Peyer's patch (tissue), 4 donors: ENCODE results near the gene CATSPERZ. TPM values are rescaled to one million over a fixed set of nuclear protein-coding genes. Genes with fewer than 3 reads are reported as not detected.

Experiments
- DNase-seq, 3 donors: peaks; one replicate each; pipeline ENCODE4 v3.0.0-alpha.2; 2017 to 2019
- H3K27ac ChIP-seq, 4 donors: fragments of 200-600 bp; sonication (generic); one replicate each; pipeline ENCODE4 v1.5.1; 2016 to 2019
- H3K27me3 ChIP-seq, 2 donors: fragments of 200-600 bp; sonication (generic); one replicate each; pipeline ENCODE4 v1.5.1; 2019
- H3K36me3 ChIP-seq, 3 donors: fragments of 200-600 bp; sonication (generic); one replicate each; pipeline ENCODE4 v1.5.1; 2016 to 2019
- H3K4me1 ChIP-seq, 4 donors: fragments of 200-600 bp; sonication (generic); one replicate each; pipeline ENCODE4 v1.5.1; 2016 to 2019
- H3K4me3 ChIP-seq, 4 donors: fragments of 200-600 bp; sonication (generic); 1 replicate in 3 of 4; 2 replicates in 1 of 4; pipeline ENCODE4 v1.5.1; 2016 to 2019; ENCODE audit warnings: mild to moderate bottlenecking in 1 of 4
- H3K9me3 ChIP-seq, 4 donors: fragments of 200-600 bp; sonication (generic); one replicate each; pipeline ENCODE4 v1.5.1; 2016 to 2019; ENCODE audit warnings: mild to moderate bottlenecking in 1 of 4
- CTCF ChIP-seq, 6 experiments: fragments of 450-650 bp in 4 of 6; fragments of 200-600 bp in 2 of 6; sonication (generic) in 1 of 6; IDR thresholded peaks; one replicate each; pipeline ENCODE4 v1.5.1; 2017 to 2019; ENCODE audit warnings: antibody characterized with exemption in 6 of 6, mild to moderate bottlenecking in 3 of 6, moderate library complexity in 1 of 6
- POLR2A ChIP-seq, 2 donors: fragments of 450-650 bp; IDR thresholded peaks; one replicate each; pipeline ENCODE4 v1.5.1; 2017; ENCODE audit warnings: antibody characterized with exemption in 2 of 2, mild to moderate bottlenecking in 2 of 2, moderate library complexity in 2 of 2
- total RNA-seq, 4 donors: library from RNA; depleted of rRNA; stranded (reverse); fragments of >200 nt; gene quantifications; one replicate each; pipeline ENCODE4 v1.1.0, GENCODE V29; 2016

The CATSPERZ gene
- total RNA-seq, 4 donors from 2014 or later, result 9.9 TPM; not detected in 3

DNA sequence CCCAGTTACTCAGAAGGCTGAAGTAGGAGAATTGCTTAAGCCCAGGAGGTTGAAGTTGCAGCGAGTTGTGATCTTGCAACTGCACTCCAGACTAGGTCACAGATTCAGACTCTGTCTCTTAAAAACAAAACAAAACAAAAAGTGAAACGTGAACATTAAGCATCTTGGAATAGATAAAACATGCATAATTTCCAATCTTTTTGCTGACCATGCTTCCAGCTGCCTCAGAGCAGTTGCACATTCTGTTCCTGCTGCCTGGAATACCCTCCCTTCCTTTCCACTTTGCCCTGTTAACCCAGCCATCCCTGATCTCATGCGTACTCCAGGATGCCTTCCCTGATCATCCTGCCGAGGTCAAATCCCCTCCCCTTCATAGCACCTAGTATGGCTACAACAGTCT lies 39.1 kb downstream of the CATSPERZ start:
- peak overlapping the region in 2 of 4 donors; percentile 43 to 45 for H3K4me3 ChIP-seq
- H3K27ac ChIP-seq, result peak overlapping the region; percentile 24 to 86 (median 56)
- no peaks in the 10 kb centered on the region for H3K36me3 ChIP-seq
- TF ChIP-seq CTCF (IDR thresholded peaks at IDR 0.05), result no peak
- TF ChIP-seq POLR2A (IDR thresholded peaks at IDR 0.05), result no peak
- DNase-seq, result no peak
- no peaks in the 10 kb centered on the region for H3K27me3 ChIP-seq
- H3K4me1 ChIP-seq, result peaks cover 3 to 28% (median 21%) of the 10 kb centered on the region in 4 donors
- no peaks in the 10 kb centered on the region for H3K9me3 ChIP-seq

DNA sequence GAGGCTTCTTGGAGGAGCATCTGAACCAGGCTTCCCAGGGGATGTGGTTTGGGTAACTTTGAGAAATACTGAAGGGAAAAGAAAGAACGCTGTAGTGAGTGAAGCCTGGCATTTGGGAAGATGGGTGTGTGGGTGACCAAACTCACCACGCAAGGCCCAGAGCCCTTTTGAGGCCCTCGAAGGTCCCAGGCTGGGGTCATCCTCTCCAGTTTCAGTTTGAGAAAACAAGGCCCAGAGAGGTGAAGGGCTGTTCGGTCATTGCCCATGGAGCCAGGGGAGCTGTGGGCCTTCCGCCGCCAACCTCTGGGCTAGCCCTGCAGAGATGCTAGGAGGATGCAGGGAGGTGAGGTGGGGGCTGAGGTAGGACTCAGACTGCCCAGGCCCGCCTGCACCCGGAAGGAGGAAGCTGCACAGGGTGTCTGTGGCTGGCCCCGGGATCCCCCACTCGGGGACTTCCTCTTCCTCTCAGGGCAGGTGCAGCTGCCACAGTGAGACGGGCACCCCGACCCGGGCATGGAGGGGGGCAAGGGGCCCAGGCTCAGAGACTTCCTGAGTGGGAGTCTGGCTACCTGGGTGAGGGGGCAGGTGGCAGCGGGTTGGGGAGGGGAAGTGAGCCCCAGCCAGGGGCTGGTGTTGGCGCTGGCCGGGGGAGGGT lies 39.7 kb downstream of the CATSPERZ start, which contains the start of gene CCDC88B:
CCDC88B (plus strand) TSS at position 451 of the 655 bp plus-strand sequence; CDS start at position 514, 63 bp downstream.
- H3K36me3 ChIP-seq, result no peaks in the 10 kb centered on the region
- DNase-seq, result peak; percentile 65 to 95 (median 95)
- TF ChIP-seq CTCF (IDR thresholded peaks at IDR 0.05) (no peak), POLR2A (IDR thresholded peaks at IDR 0.05) (no peak)
- peak within 1 kb of the TSS; percentile 43 to 50 (median 45) for H3K4me3 ChIP-seq
- peaks cover 3 to 27% (median 15%) of the 10 kb centered on the region in 4 donors for H3K4me1 ChIP-seq
- no peaks in the 10 kb centered on the region for H3K9me3 ChIP-seq
- peak within 1 kb of the TSS; percentile 24 to 86 (median 56) for H3K27ac ChIP-seq
- no peaks in the 10 kb centered on the region for H3K27me3 ChIP-seq

DNA sequence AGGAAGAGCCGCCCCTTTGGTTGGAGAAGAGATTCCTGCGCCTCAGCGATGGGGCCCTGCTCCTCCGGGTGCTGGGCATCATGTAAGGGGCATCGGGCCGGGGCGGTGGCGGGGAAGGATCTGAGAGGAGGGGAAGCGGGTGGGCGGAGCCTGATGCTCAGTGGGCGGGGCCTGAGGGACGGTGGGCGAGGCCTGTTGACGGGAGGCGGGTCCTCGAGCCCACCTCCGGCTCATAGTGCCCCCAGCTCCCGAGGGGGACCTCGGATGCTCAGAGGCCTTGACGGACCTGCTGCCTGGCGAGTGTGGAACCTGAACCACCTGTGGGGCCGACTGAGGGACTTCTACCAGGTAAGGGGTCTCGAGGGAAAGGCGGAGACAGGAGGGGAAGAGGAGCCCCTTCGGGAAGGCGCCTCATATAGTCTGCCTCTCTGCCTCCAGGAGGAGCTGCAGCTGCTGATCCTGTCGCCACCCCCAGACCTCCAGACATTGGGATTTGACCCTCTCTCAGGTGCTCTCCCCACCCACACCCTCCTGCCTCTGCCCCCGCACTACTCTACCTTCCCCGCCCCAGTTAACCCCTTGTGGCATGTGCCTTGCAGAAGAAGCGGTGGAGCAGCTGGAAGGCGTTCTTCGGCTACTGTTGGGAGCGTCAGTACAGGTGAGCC lies 40.6 kb downstream of the CATSPERZ start:
- Histone ChIP-seq H3K4me3 (peak overlapping the region; percentile 43 to 50 (median 45)), H3K4me1 (peaks cover 3 to 26% (median 9%) of the 10 kb centered on the region in 4 donors), H3K9me3 (no peaks in the 10 kb centered on the region), H3K27me3 (no peaks in the 10 kb centered on the region), H3K27ac (peak overlapping the region; percentile 24 to 86 (median 56)), H3K36me3 (no peaks in the 10 kb centered on the region)
- DNase-seq, result peak; percentile 61 to 92 (median 90)
- TF ChIP-seq CTCF (IDR thresholded peaks at IDR 0.05), result no peak
- no peak for TF ChIP-seq POLR2A (IDR thresholded peaks at IDR 0.05)

- Histone ChIP-seq H3K4me3 (no peak overlapping the region), H3K4me1 (peaks cover 3 to 26% (median 9%) of the 10 kb centered on the region in 4 donors), H3K27me3 (no peaks in the 10 kb centered on the region), H3K36me3 (no peaks in the 10 kb centered on the region), H3K27ac (peak overlapping the region in 1 of 4 donors; percentile 86), H3K9me3 (no peaks in the 10 kb centered on the region)
- peak in 1 of 3 donors; percentile 49 for DNase-seq
- TF ChIP-seq POLR2A (IDR thresholded peaks at IDR 0.05), result no peak
Observed at GRCh38 chr11:64341429-64341828, 41.3 kb downstream of the CATSPERZ start.

DNA sequence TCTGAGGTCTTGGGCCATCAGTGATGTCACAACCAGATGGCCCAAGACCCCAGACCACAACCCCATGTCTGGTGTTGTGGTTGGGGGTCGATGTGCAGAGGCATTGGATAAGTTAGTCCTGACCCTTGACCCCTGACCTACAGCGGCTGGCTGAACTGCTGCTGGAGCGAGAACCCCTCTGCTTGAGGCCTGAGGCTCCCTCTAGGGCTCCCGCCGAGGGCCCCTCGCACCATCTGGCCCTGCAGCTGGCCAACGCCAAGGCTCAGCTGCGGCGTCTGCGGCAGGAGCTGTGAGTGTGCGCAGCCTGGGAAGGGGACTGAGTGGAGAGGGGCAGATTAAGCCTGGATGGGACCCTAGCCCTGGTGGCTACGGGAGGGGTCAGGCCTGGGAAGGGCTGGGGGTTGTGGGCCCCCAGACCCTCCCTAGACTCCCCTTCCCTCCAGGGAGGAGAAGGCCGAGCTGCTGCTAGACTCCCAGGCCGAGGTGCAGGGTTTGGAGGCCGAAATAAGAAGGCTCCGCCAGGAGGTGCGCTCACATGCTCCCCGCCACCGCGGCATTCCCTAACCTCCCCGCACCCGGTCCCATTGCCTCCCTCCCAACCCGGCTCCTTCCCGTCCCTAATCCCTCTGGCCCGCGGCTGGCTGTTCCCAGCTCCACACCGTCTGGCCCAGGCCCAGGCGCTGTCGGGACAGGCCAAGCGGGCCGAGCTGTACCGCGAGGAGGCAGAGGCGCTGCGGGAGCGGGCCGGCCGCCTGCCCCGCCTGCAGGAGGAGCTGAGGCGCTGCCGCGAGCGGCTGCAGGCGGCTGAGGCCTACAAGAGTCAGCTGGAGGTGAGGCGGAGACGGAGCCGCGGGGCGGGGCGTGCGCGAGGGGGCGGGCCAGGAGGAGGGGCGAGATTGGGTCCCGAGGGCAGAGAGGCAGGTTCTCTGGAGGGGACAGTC lies 42.0 kb downstream of the CATSPERZ start:
- peak; percentile 77 to 98 (median 96) for DNase-seq
- H3K27ac ChIP-seq, result peak overlapping the region; percentile 58 to 62 (median 62)
- H3K27me3 ChIP-seq, result no peaks in the 10 kb centered on the region
- no peaks in the 10 kb centered on the region for H3K9me3 ChIP-seq
- TF ChIP-seq CTCF (IDR thresholded peaks at IDR 0.05), result peak in 5 of 6 experiments; percentile 35 to 84 (median 75)
- peak; percentile 63 to 84 for TF ChIP-seq POLR2A (IDR thresholded peaks at IDR 0.05)
- H3K4me3 ChIP-seq, result peak overlapping the region; percentile 18 to 47 (median 40)
- no peaks in the 10 kb centered on the region for H3K36me3 ChIP-seq
- peaks cover 3 to 26% (median 9%) of the 10 kb centered on the region in 4 donors for H3K4me1 ChIP-seq
